Stimulated activated CD4-positive, alpha-beta T cell treated with anti-CD3 and anti-CD28 coated beads, Interleukin-1b, Interleukin-23, amount 100 ng/mL, for 48 hours (primary cell): Measurements from ENCODE around the gene B3GALT4.

ENCODE experiments used
- DNase-seq: peaks from one replicate; pipeline ENCODE4 v3.0.0-alpha.2; 2020

Gene B3GALT4

GRCh38 chr6:33315793-33316602, 39.1 kb downstream of the B3GALT4 start:
- no peak for DNase-seq

GRCh38 chr6:33316603-33317418, 39.9 kb downstream of the B3GALT4 start:
- DNase-seq: no peak

- no peak for DNase-seq
Observed at GRCh38 chr6:33317419-33317668, 40.4 kb downstream of the B3GALT4 start.

- DNase-seq: peak; percentile 96
Observed at GRCh38 chr6:33317669-33318425, 40.9 kb downstream of the B3GALT4 start, which contains the start of gene ZBTB22. Gene ZBTB22 (minus strand): TSS chr6:33317744. CDS start chr6:33316916, 828 bp downstream.

- DNase-seq: no peak
Observed at GRCh38 chr6:33318426-33319073, 41.6 kb downstream of the B3GALT4 start.

GRCh38 chr6:33319939-33320314, 43.0 kb downstream of the B3GALT4 start:
- DNase-seq: no peak

GRCh38 chr6:33320315-33321181, 43.6 kb downstream of the B3GALT4 start:
- DNase-seq: no peak

- DNase-seq: no peak
Observed at GRCh38 chr6:33321227-33321626, 44.3 kb downstream of the B3GALT4 start.

GRCh38 chr6:33323623-33323948, 46.7 kb downstream of the B3GALT4 start:
- no peak for DNase-seq

GRCh38 chr6:33324125-33324524, 47.2 kb downstream of the B3GALT4 start:
- DNase-seq: no peak
